ENCODE measurements around the gene SETD5. TPM values are rescaled to one million over a fixed set of nuclear protein-coding genes. Genes with fewer than 3 reads are reported as not detected.

Gene SETD5
- total and polyA plus RNA-seq, 2 experiments from 2014 or later: 143 to 172 TPM

GRCh38 chr3:9485248-9485647, 87.8 kb downstream of the SETD5 start:
- DNase-seq (ENCODE audit: low spot score): no peak
- Histone ChIP-seq H4K20me1 (replicated peaks; ENCODE audit: insufficient read depth) (peaks cover 19% of the 10 kb centered on the region; the same call in 1 of the 2 replicates), H3K27me3 (ENCODE audit: insufficient read depth) (no peaks in the 10 kb centered on the region), H3K36me3 (ENCODE audit: insufficient read depth) (no peaks in the 10 kb centered on the region), H3K4me2 (no peak overlapping the region), H3F3A (replicated peaks; ENCODE audit: low read depth) (peaks cover 12% of the 10 kb centered on the region), H3K4me1 (ENCODE audit: insufficient read depth) (no peaks in the 10 kb centered on the region), H3K9me2 (ENCODE audit: insufficient read depth) (no peaks in the 10 kb centered on the region), H2AFZ (no peak overlapping the region), H3K79me2 (replicated peaks; ENCODE audit: insufficient read depth) (no peaks in the 10 kb centered on the region), H3K27ac (ENCODE audit: low read depth) (no peak overlapping the region), H3K4me3 (no peak overlapping the region)
- TF ChIP-seq EZH2 (IDR thresholded peaks at IDR 0.05; ENCODE audit: low read depth, unreplicated experiment) (no peak), POLR2AphosphoS5 (IDR thresholded peaks at IDR 0.05; ENCODE audit: low read depth) (no peak), JUNB (IDR thresholded peaks at IDR 0.05; ENCODE audit: unreplicated experiment) (no peak), ZNF331 (CRISPR knock-in tag; IDR thresholded peaks at IDR 0.05; ENCODE audit: low read depth) (no peak), EZH2phosphoT487 (IDR thresholded peaks at IDR 0.05; ENCODE audit: unreplicated experiment) (no peak), STAT1 (IDR thresholded peaks at IDR 0.05; ENCODE audit: unreplicated experiment) (no peak), ZNF114 (CRISPR knock-in tag; IDR thresholded peaks at IDR 0.05) (no peak), NANOG (IDR thresholded peaks at IDR 0.05; ENCODE audit: borderline replicate concordance) (no peak), ZNF462 (CRISPR knock-in tag; IDR thresholded peaks at IDR 0.05) (no peak), CREB1 (CRISPR knock-in tag; IDR thresholded peaks at IDR 0.05; ENCODE audit: low read depth) (no peak)
- TF ChIP-seq, protein P1, sequence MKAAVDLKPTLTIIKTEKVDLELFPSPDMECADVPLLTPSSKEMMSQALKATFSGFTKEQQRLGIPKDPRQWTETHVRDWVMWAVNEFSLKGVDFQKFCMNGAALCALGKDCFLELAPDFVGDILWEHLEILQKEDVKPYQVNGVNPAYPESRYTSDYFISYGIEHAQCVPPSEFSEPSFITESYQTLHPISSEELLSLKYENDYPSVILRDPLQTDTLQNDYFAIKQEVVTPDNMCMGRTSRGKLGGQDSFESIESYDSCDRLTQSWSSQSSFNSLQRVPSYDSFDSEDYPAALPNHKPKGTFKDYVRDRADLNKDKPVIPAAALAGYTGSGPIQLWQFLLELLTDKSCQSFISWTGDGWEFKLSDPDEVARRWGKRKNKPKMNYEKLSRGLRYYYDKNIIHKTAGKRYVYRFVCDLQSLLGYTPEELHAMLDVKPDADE (IDR thresholded peaks at IDR 0.05): no peak
- TF ChIP-seq, protein P2, sequence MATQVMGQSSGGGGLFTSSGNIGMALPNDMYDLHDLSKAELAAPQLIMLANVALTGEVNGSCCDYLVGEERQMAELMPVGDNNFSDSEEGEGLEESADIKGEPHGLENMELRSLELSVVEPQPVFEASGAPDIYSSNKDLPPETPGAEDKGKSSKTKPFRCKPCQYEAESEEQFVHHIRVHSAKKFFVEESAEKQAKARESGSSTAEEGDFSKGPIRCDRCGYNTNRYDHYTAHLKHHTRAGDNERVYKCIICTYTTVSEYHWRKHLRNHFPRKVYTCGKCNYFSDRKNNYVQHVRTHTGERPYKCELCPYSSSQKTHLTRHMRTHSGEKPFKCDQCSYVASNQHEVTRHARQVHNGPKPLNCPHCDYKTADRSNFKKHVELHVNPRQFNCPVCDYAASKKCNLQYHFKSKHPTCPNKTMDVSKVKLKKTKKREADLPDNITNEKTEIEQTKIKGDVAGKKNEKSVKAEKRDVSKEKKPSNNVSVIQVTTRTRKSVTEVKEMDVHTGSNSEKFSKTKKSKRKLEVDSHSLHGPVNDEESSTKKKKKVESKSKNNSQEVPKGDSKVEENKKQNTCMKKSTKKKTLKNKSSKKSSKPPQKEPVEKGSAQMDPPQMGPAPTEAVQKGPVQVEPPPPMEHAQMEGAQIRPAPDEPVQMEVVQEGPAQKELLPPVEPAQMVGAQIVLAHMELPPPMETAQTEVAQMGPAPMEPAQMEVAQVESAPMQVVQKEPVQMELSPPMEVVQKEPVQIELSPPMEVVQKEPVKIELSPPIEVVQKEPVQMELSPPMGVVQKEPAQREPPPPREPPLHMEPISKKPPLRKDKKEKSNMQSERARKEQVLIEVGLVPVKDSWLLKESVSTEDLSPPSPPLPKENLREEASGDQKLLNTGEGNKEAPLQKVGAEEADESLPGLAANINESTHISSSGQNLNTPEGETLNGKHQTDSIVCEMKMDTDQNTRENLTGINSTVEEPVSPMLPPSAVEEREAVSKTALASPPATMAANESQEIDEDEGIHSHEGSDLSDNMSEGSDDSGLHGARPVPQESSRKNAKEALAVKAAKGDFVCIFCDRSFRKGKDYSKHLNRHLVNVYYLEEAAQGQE (IDR thresholded peaks at IDR 0.05; ENCODE audit: unreplicated experiment): no peak
- TF ChIP-seq, protein P3, sequence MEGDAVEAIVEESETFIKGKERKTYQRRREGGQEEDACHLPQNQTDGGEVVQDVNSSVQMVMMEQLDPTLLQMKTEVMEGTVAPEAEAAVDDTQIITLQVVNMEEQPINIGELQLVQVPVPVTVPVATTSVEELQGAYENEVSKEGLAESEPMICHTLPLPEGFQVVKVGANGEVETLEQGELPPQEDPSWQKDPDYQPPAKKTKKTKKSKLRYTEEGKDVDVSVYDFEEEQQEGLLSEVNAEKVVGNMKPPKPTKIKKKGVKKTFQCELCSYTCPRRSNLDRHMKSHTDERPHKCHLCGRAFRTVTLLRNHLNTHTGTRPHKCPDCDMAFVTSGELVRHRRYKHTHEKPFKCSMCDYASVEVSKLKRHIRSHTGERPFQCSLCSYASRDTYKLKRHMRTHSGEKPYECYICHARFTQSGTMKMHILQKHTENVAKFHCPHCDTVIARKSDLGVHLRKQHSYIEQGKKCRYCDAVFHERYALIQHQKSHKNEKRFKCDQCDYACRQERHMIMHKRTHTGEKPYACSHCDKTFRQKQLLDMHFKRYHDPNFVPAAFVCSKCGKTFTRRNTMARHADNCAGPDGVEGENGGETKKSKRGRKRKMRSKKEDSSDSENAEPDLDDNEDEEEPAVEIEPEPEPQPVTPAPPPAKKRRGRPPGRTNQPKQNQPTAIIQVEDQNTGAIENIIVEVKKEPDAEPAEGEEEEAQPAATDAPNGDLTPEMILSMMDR (conservative IDR thresholded peaks at IDR 0.05; ENCODE audit: low read depth in 2 of 2): no peak
- H3K27me3 Mint-ChIP-seq (ENCODE audit: insufficient read depth, low read depth, poor library complexity): peaks cover 9% of the 10 kb centered on the region
- H3K36me3 Mint-ChIP-seq (ENCODE audit: low read depth): peaks cover 19% of the 10 kb centered on the region
- H3K27ac Mint-ChIP-seq: no peak overlapping the region
- no peaks in the 10 kb centered on the region for H3K4me1 Mint-ChIP-seq
- no peak for ATAC-seq
- no peak overlapping the region for H3K4me3 Mint-ChIP-seq
- H3K9me3 Mint-ChIP-seq: peaks cover 10% of the 10 kb centered on the region

Measured in GM23338 (cell line).